NCI-H226 (cell line): Measurements from ENCODE around the gene SEMA4G.

ENCODE experiments used
- DNase-seq: peaks from one replicate; pipeline ENCODE4 v3.0.0-alpha.2; 2015

SEMA4G gene, protein sequence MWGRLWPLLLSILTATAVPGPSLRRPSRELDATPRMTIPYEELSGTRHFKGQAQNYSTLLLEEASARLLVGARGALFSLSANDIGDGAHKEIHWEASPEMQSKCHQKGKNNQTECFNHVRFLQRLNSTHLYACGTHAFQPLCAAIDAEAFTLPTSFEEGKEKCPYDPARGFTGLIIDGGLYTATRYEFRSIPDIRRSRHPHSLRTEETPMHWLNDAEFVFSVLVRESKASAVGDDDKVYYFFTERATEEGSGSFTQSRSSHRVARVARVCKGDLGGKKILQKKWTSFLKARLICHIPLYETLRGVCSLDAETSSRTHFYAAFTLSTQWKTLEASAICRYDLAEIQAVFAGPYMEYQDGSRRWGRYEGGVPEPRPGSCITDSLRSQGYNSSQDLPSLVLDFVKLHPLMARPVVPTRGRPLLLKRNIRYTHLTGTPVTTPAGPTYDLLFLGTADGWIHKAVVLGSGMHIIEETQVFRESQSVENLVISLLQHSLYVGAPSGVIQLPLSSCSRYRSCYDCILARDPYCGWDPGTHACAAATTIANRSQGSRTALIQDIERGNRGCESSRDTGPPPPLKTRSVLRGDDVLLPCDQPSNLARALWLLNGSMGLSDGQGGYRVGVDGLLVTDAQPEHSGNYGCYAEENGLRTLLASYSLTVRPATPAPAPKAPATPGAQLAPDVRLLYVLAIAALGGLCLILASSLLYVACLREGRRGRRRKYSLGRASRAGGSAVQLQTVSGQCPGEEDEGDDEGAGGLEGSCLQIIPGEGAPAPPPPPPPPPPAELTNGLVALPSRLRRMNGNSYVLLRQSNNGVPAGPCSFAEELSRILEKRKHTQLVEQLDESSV

GRCh38 chr10:100969187-100970075 lies at the start of gene SEMA4G:
Gene SEMA4G (plus strand): TSS chr10:100969504. CDS start chr10:100972913, 3,409 bp downstream.
- DNase-seq: no peak

DNA sequence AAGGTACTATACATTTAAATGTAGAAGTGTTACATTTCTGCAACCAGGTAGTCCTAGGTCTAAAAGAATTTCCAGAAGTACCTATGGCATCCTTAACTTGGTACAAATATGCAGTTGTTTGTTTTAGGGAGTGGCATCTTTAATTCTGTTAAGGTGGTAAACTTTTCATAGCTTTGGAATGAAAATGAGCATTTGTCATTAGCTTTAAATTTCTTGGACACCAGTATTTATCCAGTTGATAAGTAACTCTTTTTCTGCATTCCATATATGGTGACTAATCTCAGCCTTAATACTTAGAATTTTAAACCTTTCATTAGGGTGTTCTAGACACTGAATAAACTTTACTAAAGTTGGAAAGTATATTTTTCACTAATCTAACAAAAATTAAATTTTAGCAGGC lies 45.7 kb upstream of the SEMA4G start:
- DNase-seq: no peak

- no peak for DNase-seq
These were observed 42.0 kb upstream of the SEMA4G start for GRCh38 chr10:100927266-100927665.

DNA sequence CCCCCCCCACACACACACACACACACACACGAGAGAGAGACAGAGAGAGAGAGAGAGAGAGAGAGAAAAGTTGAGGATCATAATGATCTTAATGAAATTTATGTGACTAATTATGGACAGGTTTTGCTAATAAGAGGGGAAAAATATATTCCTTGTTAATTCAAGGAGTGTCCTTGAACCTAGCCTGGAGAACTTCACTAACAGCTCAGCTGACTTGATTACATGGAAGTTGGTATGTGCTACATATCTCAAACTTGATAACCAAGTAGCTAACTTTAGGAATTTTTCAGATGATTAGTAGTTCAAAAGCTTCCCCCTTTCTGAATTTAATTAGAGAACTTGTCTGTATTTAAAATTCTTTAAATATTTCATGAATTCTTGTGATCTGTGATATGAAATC lies 41.3 kb upstream of the SEMA4G start:
- no peak for DNase-seq

- DNase-seq: no peak
These were observed 38.9 kb upstream of the SEMA4G start for GRCh38 chr10:100930368-100930767.

DNA sequence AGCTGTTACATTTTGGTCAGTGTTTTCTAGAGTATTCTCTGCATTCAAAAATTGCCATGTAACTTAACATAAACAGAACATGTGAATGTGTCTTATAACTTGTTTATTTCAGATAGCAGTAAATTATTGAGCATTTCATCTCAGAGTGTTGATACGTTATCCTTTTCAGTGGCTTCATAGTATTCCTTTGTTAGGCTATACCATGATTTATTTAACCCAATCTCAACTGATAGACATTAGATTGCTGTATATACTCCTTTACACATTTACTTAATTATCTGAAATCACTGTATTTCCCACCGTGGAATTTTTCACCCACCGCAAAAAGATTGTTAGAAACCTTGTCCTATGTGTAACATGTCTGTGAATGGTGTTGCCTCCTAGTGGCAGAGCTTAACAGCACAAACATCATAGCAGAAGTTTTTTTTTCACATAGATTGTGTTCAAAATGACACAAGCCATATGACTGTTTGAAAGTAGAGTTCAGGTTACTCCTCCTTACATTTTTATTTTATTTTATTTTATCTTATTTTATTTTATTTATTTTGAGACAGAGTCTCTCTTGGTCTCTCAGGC lies 35.1 kb upstream of the SEMA4G start:
- DNase-seq: no peak

- no peak for DNase-seq
These were observed 29.4 kb upstream of the SEMA4G start for GRCh38 chr10:100939763-100940344.

GRCh38 chr10:100942229-100942628 lies 27.1 kb upstream of the SEMA4G start:
- DNase-seq: no peak

- no peak for DNase-seq
These were observed 25.8 kb upstream of the SEMA4G start for GRCh38 chr10:100943508-100943907.

DNA sequence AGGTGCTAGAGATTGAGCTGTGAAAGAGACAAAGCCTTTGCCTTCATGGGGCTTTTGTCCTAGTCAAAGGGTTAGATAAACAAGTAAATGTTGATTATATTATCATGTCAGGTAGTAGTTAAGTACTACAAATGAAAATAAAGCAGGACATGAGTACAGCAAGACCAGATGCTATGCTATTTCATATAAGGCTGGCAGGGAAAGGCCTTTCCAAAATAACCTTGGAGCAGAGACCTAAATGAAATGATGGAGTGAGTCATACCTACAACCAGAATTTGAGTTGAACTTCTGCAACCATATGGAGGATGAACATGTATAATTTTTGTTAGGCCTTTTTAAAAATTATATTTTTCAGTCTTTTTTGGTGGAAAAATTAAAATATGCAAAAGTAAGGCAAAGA lies 23.6 kb upstream of the SEMA4G start:
- no peak for DNase-seq

GRCh38 chr10:100948916-100949315 lies 20.4 kb upstream of the SEMA4G start:
- no peak for DNase-seq

DNA sequence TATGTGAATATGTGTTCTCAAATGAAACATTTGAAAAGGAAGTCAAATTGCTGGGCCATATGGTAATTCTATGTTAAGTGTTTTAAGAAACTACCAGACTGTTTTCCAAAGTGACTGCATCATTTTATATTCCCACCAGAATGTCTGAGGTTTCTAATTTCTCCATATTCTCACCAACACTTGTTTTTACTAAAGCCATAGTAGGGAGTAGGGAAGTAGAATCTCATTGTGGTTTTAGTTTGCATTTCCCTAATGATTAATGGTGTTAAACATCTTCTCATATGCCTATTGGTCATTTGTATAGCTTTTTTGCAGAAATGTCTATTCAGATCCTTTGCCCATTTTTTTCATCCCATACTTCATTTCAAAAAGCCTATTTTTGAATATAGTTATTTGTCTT lies 9.1 kb upstream of the SEMA4G start:
- DNase-seq: no peak

DNA sequence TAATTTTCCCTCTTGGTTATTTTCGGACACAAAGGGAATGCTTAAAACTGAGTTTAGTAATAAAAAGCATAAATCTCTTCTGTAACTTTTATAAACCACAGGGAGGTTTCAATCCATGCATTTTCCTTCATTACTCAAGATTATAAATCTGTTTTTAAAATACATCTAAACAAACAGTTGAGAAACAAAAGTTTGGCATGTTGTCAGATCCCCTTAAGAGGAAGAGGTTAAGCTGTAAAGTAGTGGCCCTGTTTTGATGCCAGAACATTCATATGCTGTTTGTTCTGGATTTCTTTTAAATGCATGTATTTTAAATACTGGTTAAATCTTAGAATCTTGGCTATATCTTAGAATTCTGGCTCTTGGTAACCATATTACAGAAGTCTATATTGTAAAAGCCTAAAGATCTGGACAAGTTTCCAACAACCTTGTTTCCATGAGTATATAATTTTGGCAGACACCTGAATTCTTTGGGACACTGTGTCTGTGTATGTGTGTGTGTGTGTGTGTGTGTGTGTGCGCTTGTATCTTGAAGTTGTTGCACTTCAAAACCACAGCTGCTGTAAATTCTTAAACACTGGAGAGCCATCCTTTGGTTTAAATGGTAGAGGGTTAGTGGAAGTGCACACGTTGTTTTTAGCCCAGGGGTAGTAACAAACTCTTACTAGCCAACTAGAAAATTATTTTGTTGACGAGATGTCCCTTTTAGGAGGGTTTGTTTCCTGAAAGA lies 6.8 kb upstream of the SEMA4G start:
- no peak for DNase-seq

GRCh38 chr10:100963826-100964225 lies 5.5 kb upstream of the SEMA4G start:
- DNase-seq: no peak

GRCh38 chr10:100965820-100966219 lies 3.5 kb upstream of the SEMA4G start:
- DNase-seq: no peak

DNA sequence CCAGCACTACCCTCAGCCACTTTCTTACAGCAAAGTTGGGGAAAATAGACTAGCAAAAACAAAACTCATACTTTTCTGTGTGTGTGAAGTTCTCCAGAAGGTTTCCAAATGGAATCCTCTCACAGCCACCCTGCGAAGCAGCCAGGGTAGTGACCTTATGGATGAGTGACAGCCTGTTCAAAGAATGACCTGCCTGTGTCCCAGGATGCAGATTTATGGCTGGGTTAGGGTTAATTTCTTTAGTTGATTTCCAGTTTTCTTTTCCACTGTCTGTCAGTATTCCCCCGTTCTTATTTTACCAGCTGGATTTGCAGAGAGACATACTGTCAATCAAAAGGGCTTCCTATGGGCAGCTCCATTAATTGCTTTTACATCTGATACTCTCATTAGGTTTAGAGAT lies 2.4 kb upstream of the SEMA4G start:
- DNase-seq: no peak

- no peak for DNase-seq
These were observed 2.0 kb upstream of the SEMA4G start for GRCh38 chr10:100967332-100967731.

DNA sequence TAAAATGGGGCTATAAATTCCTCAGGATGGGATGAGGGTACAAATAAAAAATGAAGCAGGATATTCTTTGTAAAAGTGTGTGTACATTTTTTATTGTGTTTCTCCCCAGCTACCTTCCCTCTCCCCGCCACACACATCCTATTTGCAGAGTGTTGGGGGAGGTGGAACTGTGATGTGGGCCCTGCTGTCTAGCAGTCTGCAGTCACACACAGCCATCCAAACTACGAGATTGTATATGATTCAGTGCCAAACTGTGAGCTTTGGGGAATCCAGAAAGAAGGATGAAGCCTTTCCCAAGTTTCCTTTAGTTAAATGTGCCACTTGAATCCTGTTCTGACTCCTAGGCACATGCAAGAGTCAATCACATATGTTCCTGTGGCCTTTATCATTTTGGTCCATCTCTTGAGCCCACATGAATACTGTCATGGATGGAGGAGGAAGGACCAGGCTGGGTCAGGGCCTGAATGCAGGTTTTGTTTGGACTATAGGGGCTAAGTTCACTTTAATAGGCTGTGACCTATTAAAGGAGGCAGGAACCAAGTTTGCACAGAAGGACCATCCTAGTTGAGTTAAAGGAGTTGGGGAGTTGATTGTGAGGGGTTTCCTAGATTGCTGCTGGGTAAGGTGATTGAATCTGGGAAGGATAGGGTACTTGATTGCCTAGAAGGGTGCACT lies 1.1 kb upstream of the SEMA4G start:
- no peak for DNase-seq

DNA sequence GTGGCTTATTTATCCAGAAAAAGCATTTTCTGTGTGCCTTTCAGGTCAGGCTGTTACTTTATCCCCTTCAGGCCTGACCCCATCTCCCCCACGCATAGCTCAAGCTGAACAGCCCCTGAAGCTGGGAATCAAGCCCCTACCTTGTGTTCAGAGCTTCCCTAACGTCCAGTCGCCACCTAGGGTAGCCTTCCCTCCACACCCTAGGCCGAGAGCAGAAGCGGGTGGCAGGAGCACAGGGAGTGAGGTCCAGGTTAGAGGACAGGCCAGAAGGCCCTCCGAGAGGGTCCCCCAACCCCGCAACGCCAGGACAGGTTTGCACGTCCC lies 479 bp upstream of the SEMA4G start:
- no peak for DNase-seq

DNA sequence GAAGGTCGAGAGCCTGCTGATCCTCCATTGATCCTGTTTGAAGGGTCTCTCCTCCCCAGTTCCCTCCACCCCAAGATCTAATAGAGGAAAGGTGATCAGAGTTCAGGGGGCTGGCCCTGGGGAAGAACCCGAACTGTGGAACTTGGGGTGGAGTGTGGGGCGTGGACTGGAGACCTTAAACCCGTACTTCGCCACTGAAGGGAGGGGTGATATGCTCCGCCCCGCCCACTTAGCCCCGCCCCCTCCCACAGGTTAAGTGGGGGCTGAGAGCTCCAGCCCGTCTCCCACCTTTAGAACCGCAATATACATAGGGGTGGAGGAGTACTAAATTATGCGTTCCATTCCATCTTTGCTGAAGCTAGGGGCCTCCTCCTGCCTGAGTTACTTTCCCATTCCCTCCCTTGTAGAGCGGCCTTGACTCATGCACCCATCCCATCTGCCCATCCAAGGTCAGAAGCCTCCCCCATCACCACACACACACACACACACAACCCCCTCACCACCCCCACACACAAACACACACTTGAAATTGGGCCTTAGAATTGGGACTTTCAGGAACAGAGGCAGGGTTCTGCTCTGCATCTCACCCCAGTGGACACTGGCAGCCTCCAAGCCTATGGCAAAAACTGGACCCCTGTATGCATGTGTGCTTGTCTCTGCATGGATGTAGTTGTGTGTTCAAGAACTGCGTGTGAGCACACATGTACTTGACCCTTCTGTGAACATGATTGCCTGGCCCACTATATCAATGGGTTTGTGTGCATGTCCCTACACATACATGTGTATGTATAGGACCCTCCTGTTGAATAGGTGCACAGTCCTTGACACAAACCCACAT lies 991 bp downstream of the SEMA4G start:
- DNase-seq: no peak
